Measurements from ENCODE around the gene TINAGL1. TPM values are rescaled to one million over a fixed set of nuclear protein-coding genes. Genes with fewer than 3 reads are reported as not detected.
A peak's percentile ranks its signal among the peaks of the same experiment; 100 is the strongest.

The TINAGL1 gene
- total RNA-seq, 2 experiments from 2014 or later: not detected

DNA sequence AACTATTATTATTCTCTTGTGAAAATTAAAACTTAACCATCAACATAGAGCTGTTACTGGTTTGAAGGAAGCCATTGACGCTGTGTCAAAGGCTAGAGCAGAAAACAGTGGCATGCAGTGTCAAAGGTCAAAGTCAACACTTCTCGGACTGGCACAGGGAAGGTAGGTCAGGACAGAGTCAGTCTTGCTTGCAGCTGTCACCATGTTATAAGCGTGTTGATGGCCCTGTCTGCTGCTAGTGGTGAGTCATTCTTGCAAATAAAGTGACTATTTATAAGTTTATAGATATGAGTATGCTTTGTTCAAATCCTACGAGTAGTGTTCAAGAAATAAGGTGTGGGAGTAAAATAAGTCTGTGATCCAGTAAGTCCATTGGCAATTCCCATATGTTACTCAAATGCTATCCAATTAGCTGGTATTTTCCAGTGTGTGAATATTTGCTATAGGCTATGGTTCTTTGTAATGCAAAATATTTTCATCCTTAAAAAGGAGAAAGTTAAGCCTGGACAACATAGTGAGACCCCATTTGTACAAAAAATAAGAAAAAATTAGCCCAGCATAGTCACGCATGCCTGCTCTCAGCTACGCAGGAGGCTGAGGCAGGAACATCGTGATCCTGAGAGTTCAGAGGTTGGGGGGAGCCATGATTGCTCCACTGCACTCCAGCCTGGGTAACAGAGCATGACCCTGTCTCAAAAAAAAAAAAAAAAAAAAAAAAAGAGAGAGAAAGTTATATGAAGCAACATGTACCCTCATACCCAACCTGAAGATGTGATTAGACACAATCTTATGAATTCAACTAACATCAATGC is 26.3 kb upstream of the TINAGL1 start:
- H3K27me3 Mint-ChIP-seq: peaks cover 9% of the 10 kb centered on the region
- ChIA-PET CTCF (interaction anchor here (0.8 to 4.8 kb wide), 18 partner anchors 12 to 387 kb away, joined by 3 to 86 read pairs (median 6); no protein-coding TSS in a partner anchor), POLR2A (no interaction called here)
- peak; percentile 18 for DNase-seq
- intact Hi-C loops (cut with micrococcal nuclease): loop anchor here (1.0 to 10.0 kb wide), 5 partner anchors 85 to 368 kb away; partner anchors contain the start of genes SNRNP40 and ZCCHC17
- peaks cover 13% of the 10 kb centered on the region for H3K4me1 Mint-ChIP-seq (ENCODE audit: low read depth)
- no peak overlapping the region for H3K4me3 Mint-ChIP-seq
- no peak overlapping the region for H3K27ac Mint-ChIP-seq
- no peaks in the 10 kb centered on the region for H3K36me3 Mint-ChIP-seq
- H3K9me3 Mint-ChIP-seq: no peaks in the 10 kb centered on the region

DNA sequence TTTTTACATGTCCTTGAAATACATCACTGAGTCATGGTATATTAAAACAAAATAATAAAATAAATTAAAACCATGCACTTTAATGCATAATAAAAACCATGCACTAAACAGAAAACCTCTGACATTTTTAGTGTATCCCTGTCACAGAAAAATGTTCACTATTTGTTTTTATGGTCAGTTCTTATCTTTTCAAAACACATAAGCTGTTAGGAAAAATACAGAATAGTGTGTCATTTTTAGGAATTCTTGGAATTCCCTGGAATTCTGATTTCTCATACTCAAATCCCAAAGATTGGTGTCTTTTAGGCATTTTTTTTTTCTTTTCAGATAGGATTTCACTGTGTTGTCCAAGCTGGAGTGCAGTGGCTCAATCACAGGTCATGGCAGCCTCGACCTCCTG is 25.1 kb upstream of the TINAGL1 start:
- no peak for DNase-seq
- H3K9me3 Mint-ChIP-seq: no peaks in the 10 kb centered on the region
- H3K4me3 Mint-ChIP-seq: no peak overlapping the region
- intact Hi-C loops (cut with micrococcal nuclease): no loop called here
- no peaks in the 10 kb centered on the region for H3K36me3 Mint-ChIP-seq
- ChIA-PET POLR2A (no interaction called here), CTCF (interaction anchor here (4.8 kb wide), 1 partner anchor 156 kb away, joined by 86 read pairs; no protein-coding TSS in a partner anchor)
- H3K27me3 Mint-ChIP-seq: peaks cover 11% of the 10 kb centered on the region
- H3K4me1 Mint-ChIP-seq (ENCODE audit: low read depth): peaks cover 13% of the 10 kb centered on the region
- H3K27ac Mint-ChIP-seq: no peak overlapping the region

DNA sequence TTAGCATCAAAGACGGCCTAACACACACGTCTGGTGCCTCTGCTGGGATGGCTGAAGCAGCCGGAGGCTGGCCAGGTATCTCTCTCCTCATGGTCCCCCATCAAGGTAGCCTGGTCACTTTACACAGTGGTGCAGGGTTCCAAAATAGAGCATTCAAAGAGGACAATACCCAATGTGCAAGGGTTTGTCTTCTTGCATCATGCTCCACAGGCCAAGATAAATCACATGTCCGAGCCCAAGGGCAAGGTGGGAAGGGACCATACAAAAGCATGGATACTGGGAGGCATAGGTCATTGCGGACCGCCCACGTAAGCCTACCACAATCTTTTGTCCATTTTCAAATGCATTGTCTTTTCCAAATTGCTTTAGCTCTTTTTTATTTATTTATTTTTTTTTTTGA is 23.8 kb upstream of the TINAGL1 start:
- peaks cover 11% of the 10 kb centered on the region for H3K27me3 Mint-ChIP-seq
- H3K36me3 Mint-ChIP-seq: no peaks in the 10 kb centered on the region
- no peak for DNase-seq
- H3K4me3 Mint-ChIP-seq: no peak overlapping the region
- POLR2A ChIA-PET: no interaction called here
- no peaks in the 10 kb centered on the region for H3K9me3 Mint-ChIP-seq
- CTCF ChIA-PET: interaction anchor here (0.6 to 0.7 kb wide), 2 partner anchors 158 to 237 kb away, joined by 3 read pairs; no protein-coding TSS in a partner anchor
- peaks cover 13% of the 10 kb centered on the region for H3K4me1 Mint-ChIP-seq (ENCODE audit: low read depth)
- no peak overlapping the region for H3K27ac Mint-ChIP-seq
- intact Hi-C loops (cut with micrococcal nuclease): no loop called here

DNA sequence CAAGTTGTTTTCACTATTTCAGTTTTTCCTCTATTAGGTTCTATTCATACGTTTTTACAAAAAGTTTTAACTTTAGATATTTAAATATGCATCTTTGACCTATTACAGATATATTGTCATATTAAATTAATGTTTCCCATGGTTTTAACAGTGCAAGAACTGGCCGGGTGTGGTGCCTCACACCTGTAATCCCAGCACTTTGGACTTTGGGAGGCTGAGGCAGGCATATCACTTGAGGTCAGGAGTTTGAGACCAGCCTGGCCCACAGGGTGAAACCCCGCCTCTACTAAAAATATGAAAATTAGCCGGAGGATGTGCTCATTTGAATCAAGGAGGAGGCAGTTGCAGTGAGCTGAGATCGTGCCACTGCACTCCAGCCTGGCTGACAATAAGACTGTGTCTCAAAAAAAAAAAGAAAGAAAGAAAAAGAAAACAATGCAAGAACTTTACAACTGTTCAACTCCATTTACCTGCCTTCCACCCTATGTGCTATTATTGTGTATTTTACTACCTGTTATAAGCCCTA is 19.8 kb upstream of the TINAGL1 start:
- H3K27me3 Mint-ChIP-seq: peaks cover 13% of the 10 kb centered on the region
- DNase-seq: no peak
- H3K36me3 Mint-ChIP-seq: peaks cover 3% of the 10 kb centered on the region
- no peak overlapping the region for H3K27ac Mint-ChIP-seq
- H3K4me1 Mint-ChIP-seq (ENCODE audit: low read depth): no peaks in the 10 kb centered on the region
- intact Hi-C loops (cut with micrococcal nuclease): no loop called here
- H3K4me3 Mint-ChIP-seq: no peak overlapping the region
- peaks cover 8% of the 10 kb centered on the region for H3K9me3 Mint-ChIP-seq
- ChIA-PET POLR2A (no interaction called here), CTCF (no interaction called here)

DNA sequence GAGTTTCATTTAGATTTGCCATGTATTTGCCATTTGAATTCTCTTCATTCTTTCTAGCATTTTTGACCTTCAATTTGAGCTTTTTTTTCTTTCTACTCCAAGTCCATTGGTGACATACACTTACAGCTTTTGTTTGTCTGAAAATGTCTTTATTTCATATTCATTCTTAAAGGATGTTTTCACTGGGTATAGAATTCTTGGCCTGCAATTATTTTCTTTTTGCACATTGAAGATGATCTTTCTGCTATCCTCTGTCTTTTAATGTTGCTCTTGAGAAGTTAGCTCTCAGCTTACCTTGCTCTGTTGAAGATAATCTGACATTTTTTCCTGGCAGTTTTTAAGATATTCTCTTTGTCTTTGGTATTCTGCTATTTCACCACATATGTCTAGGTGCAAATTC is 16.6 kb upstream of the TINAGL1 start:
- CTCF ChIA-PET: interaction anchor here (0.5 kb wide), 1 partner anchor 91 kb away, joined by 3 read pairs; no protein-coding TSS in a partner anchor
- Mint-ChIP-seq H3K27ac (no peak overlapping the region), H3K36me3 (peaks cover 3% of the 10 kb centered on the region), H3K4me1 (ENCODE audit: low read depth) (no peaks in the 10 kb centered on the region), H3K27me3 (peaks cover 23% of the 10 kb centered on the region), H3K4me3 (no peak overlapping the region), H3K9me3 (peaks cover 8% of the 10 kb centered on the region)
- intact Hi-C loops (cut with micrococcal nuclease): loop anchor here (5.0 to 10.0 kb wide), 2 partner anchors 145 to 228 kb away; partner anchors contain the start of gene COL16A1
- POLR2A ChIA-PET: interaction anchor here (0.7 kb wide), 1 partner anchor 54 kb away, joined by 3 read pairs; no protein-coding TSS in a partner anchor
- DNase-seq: no peak

DNA sequence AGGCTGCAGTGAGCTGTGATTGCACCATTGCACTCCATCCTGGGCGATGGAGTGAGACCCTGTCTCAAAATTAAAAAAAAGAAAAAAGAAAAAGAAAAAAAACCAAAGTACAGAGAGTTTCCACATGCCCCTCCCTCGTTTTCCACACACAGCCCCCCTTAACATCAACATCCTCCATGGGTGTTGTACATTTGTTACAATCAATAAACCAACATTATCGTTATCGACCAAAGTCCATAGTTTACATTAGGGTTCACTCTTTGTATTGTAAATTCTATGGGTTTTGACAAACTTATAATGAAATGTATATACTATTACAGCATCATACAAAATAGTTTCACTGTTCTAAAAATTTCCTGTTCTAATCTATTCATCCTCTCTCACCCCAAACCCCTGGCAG is 15.9 kb upstream of the TINAGL1 start:
- Mint-ChIP-seq H3K4me1 (ENCODE audit: low read depth) (no peaks in the 10 kb centered on the region), H3K27me3 (peaks cover 23% of the 10 kb centered on the region), H3K27ac (no peak overlapping the region), H3K9me3 (peaks cover 8% of the 10 kb centered on the region), H3K36me3 (peaks cover 3% of the 10 kb centered on the region), H3K4me3 (no peak overlapping the region)
- ChIA-PET POLR2A (no interaction called here), CTCF (no interaction called here)
- no peak for DNase-seq
- intact Hi-C loops (cut with micrococcal nuclease): loop anchor here (5.0 to 10.0 kb wide), 2 partner anchors 144 to 227 kb away; partner anchors contain the start of gene COL16A1

DNA sequence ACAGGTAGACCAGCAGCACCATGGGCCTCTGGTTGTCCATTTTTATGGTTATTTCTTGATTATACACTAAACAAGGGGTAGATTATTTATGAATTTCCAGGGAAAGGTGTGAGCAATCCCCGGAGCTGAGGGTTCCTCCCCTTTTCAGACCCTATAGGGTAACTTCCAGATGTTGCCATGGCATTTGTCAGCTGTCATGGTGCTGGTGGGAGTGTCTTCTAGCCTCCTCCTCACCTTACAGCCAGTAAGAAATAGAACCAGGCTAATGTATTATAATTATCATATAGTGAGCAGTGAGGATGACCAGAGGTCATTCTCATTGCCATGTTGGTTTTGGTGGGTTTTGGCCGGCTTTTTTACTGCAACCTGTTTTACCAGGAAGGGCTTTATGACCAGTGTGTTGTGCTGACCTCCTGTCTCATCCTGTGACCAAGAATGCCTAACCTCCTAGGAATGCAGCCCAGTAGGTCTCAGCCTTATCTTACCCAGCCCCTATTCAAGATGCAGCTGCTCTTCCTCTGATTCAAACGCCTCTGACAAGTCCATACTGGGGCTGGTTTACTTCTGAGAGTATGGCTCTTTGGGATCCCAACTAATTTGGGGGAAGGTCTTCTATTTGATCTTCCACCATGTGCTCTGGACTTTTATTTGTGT is 13.5 kb upstream of the TINAGL1 start:
- peaks cover 3% of the 10 kb centered on the region for H3K36me3 Mint-ChIP-seq
- no peak for DNase-seq
- peaks cover 8% of the 10 kb centered on the region for H3K9me3 Mint-ChIP-seq
- H3K4me3 Mint-ChIP-seq: no peak overlapping the region
- ChIA-PET POLR2A (no interaction called here), CTCF (interaction anchor here (0.9 to 5.5 kb wide), 14 partner anchors 10 to 228 kb away, joined by 3 to 36 read pairs (median 4); partner anchors contain the start of gene HCRTR1)
- H3K4me1 Mint-ChIP-seq (ENCODE audit: low read depth): no peaks in the 10 kb centered on the region
- intact Hi-C loops (cut with micrococcal nuclease): loop anchor here (5.0 to 10.0 kb wide), 2 partner anchors 142 to 224 kb away; partner anchors contain the start of gene COL16A1
- H3K27me3 Mint-ChIP-seq: peaks cover 22% of the 10 kb centered on the region
- H3K27ac Mint-ChIP-seq: no peak overlapping the region

DNA sequence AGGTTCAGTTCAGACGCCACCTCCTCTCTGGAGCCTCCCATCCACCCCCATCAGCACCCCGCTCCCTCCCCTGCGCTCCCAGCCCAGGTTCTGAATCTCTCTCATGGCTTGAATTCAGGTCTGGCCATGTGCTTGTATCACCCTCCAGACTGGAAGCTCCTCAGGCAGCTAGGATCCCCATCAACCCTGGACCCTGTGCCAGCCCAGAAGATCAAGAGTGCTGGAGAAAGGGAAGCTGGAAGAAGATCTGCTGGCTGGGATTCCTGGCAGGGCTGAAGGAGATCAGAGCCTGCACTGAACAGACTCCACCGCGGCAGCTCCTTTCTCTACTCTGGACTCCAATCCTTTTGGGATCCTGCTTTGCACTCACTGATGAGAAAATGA is 11.7 kb upstream of the TINAGL1 start:
- intact Hi-C loops (cut with micrococcal nuclease): loop anchor here (1.0 to 10.0 kb wide), 3 partner anchors 54 to 223 kb away; partner anchors contain the start of gene COL16A1
- peaks cover 21% of the 10 kb centered on the region for H3K27me3 Mint-ChIP-seq
- H3K27ac Mint-ChIP-seq: no peak overlapping the region
- peaks cover 3% of the 10 kb centered on the region for H3K36me3 Mint-ChIP-seq
- no peak for DNase-seq
- no peak overlapping the region for H3K4me3 Mint-ChIP-seq
- no peaks in the 10 kb centered on the region for H3K4me1 Mint-ChIP-seq (ENCODE audit: low read depth)
- ChIA-PET CTCF (interaction anchor here (0.6 to 5.5 kb wide), 15 partner anchors 15 to 230 kb away, joined by 3 to 36 read pairs (median 3); partner anchors contain the start of gene HCRTR1), POLR2A (no interaction called here)
- peaks cover 7% of the 10 kb centered on the region for H3K9me3 Mint-ChIP-seq

DNA sequence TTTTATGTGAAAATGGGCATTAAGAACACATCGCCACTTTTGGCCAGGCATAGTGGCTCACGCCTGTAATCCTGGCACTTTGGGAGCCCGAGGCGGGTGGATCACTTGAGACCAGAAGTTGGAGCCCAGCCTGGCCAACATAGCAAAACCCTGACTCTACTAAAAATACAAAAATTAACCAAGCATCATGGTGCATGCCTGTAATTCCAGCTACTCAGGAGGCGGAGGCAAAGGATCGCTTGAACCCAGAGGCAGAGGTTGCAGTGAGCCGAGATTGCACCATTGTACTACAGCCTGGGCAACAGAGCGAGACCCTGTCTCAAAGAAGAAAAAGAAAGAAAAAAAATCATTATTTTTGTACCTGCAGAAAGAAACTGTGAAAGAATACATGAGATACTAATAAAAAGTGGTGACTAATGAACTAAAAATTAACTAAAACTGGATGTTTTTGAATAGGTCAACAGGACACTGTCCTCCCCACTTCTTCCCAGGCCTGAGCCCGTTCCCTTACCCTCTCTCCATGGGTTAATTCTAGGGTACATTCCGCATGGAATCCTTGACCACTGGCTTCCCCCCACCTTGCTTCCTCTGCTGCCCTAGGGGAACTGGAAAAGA is 8.3 kb upstream of the TINAGL1 start:
- Mint-ChIP-seq H3K27ac (no peak overlapping the region), H3K27me3 (peaks cover 13% of the 10 kb centered on the region)

DNA sequence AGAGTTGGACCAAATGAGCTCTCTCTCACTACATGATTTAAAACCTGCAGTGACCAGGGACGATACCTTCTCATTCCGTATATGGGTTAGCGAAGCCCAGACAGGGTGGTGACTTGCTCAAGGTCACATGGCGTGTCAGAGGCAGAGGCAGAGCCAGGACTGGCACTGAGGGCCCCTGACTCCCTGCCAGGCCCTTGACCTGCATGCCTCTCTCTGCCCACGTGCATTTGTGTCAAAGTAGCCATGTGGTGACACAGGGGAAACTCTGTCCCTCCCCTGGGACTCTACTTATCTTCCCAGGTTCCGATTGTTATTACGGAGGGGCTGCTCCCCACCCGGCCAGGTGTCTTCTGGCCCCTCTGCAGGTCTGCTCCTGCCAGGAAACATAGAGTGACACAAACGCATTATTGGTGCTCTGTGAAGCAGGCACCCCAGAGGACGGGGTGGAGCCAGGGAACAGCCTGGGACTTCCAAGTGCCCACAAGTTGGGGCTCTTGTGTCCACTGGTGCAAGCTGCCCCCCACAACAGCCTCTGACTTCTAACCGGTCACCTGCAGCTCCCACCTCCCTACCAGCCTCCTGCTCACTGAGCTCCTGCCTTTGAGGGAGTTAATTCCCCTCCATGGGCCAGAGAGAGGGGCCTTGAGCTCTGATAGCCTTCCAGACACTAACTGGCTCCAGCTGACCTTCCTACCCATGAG is 7.3 kb upstream of the TINAGL1 start:
- Mint-ChIP-seq H3K27me3 (peaks cover 10% of the 10 kb centered on the region), H3K27ac (no peak overlapping the region), H3K4me3 (no peak overlapping the region), H3K36me3 (no peaks in the 10 kb centered on the region), H3K9me3 (no peaks in the 10 kb centered on the region), H3K4me1 (ENCODE audit: low read depth) (no peaks in the 10 kb centered on the region)
- ChIA-PET POLR2A (no interaction called here), CTCF (interaction anchor here (0.8 kb wide), 1 partner anchor 64 kb away, joined by 3 read pairs; no protein-coding TSS in a partner anchor)
- no peak for DNase-seq
- intact Hi-C loops (cut with micrococcal nuclease): loop anchor here (10.0 kb wide), 1 partner anchor 136 kb away; the partner anchor contains the start of gene COL16A1

More for the DNA sequence above, 8.3 kb upstream of the TINAGL1 start:
- Mint-ChIP-seq H3K9me3 (no peaks in the 10 kb centered on the region), H3K36me3 (no peaks in the 10 kb centered on the region), H3K4me1 (ENCODE audit: low read depth) (no peaks in the 10 kb centered on the region), H3K4me3 (no peak overlapping the region)
- CTCF ChIA-PET: interaction anchor here (0.8 to 5.5 kb wide), 2 partner anchors 65 to 221 kb away, joined by 3 to 36 read pairs; no protein-coding TSS in a partner anchor
- no peak for DNase-seq
- POLR2A ChIA-PET: no interaction called here
- intact Hi-C loops (cut with micrococcal nuclease): loop anchor here (10.0 kb wide), 1 partner anchor 137 kb away; the partner anchor contains the start of gene COL16A1

DNA sequence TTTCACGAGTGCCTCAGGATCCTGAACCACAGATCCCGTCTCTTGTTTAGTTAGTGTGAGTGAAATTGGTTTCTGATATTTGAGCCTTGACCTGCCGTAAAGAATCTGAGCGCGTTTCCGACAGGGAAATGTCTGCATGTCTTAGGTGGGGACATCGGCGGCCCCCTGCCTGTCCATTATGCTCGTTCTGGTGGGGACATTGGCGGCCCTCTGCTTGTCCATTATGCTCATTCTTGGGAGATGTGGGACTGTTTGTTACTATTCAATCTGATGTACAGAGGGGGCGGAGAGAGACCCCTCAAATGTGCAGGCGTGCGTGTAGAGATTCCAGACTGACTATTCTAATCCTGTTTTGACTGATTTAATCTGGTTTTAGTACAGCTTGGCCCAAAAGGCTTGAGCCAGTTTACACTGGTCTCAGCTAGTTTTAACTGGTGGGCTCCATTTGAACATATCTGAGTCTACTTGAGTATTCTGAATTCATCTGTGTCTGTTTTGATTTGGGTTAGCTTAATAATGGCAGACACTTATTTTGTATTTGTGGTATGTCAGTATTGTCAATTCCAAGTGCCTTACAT is 6.6 kb upstream of the TINAGL1 start:
- Mint-ChIP-seq H3K27me3 (peaks cover 7% of the 10 kb centered on the region), H3K36me3 (no peaks in the 10 kb centered on the region), H3K9me3 (no peaks in the 10 kb centered on the region), H3K27ac (no peak overlapping the region), H3K4me3 (no peak overlapping the region), H3K4me1 (ENCODE audit: low read depth) (no peaks in the 10 kb centered on the region)
- ChIA-PET POLR2A (no interaction called here), CTCF (interaction anchor here (0.8 kb wide), 1 partner anchor 23 kb away, joined by 3 read pairs; no protein-coding TSS in a partner anchor)
- no peak for DNase-seq
- intact Hi-C loops (cut with micrococcal nuclease): loop anchor here (10.0 kb wide), 1 partner anchor 135 kb away; the partner anchor contains the start of gene COL16A1
